SK-N-SH treated with all-trans-retinoic acid at 6 μM for 48 hours (cell line): ENCODE measurements around the gene MCM5.

Experiments
- ATAC-seq: fragments of 200-7000 bp; cut with Tn5 transposase; 3 replicates; pipeline ENCODE4 v1.9.1; 2020; ENCODE audit warnings: mild to moderate bottlenecking, moderate library complexity
- BACH2 ChIP-seq: fragments of 250-450 bp; sonication (Bioruptor Pico); IDR thresholded peaks from 2 replicates; pipeline ENCODE4 v1.9.0; 2021; ENCODE audit warnings: mild to moderate bottlenecking, borderline replicate concordance
- CREB5 ChIP-seq: fragments of 250-450 bp; sonication (Bioruptor Pico); IDR thresholded peaks from 2 replicates; pipeline ENCODE4 v1.5.1; 2020; ENCODE audit warnings: low read depth, mild to moderate bottlenecking, moderate library complexity
- CSDC2 ChIP-seq: fragments of 250-450 bp; sonication (Bioruptor Pico); IDR thresholded peaks from 2 replicates; pipeline ENCODE4 v1.5.0; 2020; ENCODE audit warnings: mild to moderate bottlenecking, moderate library complexity
- CSRNP3 ChIP-seq: fragments of 250-450 bp; sonication (Bioruptor Pico); IDR thresholded peaks from 2 replicates; pipeline ENCODE4 v1.5.1; 2021; ENCODE audit warnings: mild to moderate bottlenecking, moderate library complexity
- GLIS3 ChIP-seq: fragments of 250-450 bp; sonication (Bioruptor Pico); IDR thresholded peaks from 2 replicates; pipeline ENCODE4 v1.5.0; 2020; ENCODE audit warnings: mild to moderate bottlenecking, moderate library complexity
- ISL1 ChIP-seq: fragments of 250-450 bp; sonication (Bioruptor Pico); IDR thresholded peaks from 2 replicates; pipeline ENCODE4 v2.1.2; 2022; ENCODE audit warnings: mild to moderate bottlenecking, moderate library complexity
- PATZ1 ChIP-seq: fragments of 250-450 bp; sonication (Bioruptor Pico); IDR thresholded peaks from 2 replicates; pipeline ENCODE4 v1.8.0; 2020; ENCODE audit warnings: mild to moderate bottlenecking, moderate library complexity, borderline replicate concordance
- POU6F1 ChIP-seq: fragments of 250-450 bp; sonication (Bioruptor Pico); IDR thresholded peaks from 2 replicates; pipeline ENCODE4 v1.8.0; 2021; ENCODE audit warnings: low read depth, mild to moderate bottlenecking, moderate library complexity, borderline replicate concordance
- PPARA ChIP-seq: fragments of 250-450 bp; sonication (Bioruptor Pico); IDR thresholded peaks from 2 replicates; pipeline ENCODE4 v1.5.0; 2020; ENCODE audit warnings: mild to moderate bottlenecking, borderline replicate concordance
- RARB ChIP-seq: fragments of 250-450 bp; sonication (Bioruptor Pico); IDR thresholded peaks from 2 replicates; pipeline ENCODE4 v1.8.0; 2021; ENCODE audit warnings: mild to moderate bottlenecking, moderate library complexity
- SNAI2 ChIP-seq: fragments of 250-450 bp; sonication (Bioruptor Pico); IDR thresholded peaks from 2 replicates; pipeline ENCODE4 v1.5.0; 2020; ENCODE audit warnings: mild to moderate bottlenecking, moderate library complexity
- TCF4 ChIP-seq: fragments of 250-450 bp; sonication (Bioruptor Pico); IDR thresholded peaks from 2 replicates; pipeline ENCODE4 v1.8.0; 2021; ENCODE audit warnings: mild to moderate bottlenecking, moderate library complexity, borderline replicate concordance
- TOX ChIP-seq: fragments of 250-450 bp; sonication (Bioruptor Pico); IDR thresholded peaks from 2 replicates; pipeline ENCODE4 v1.8.0; 2021; ENCODE audit warnings: mild to moderate bottlenecking, moderate library complexity, borderline replicate concordance
- TSHZ2 ChIP-seq: fragments of 250-450 bp; sonication (Bioruptor Pico); IDR thresholded peaks from 2 replicates; pipeline ENCODE4 v1.5.0; 2020; ENCODE audit warnings: mild to moderate bottlenecking, moderate library complexity
- ZC3H10 ChIP-seq: fragments of 250-450 bp; sonication (Bioruptor Pico); IDR thresholded peaks from 2 replicates; pipeline ENCODE4 v1.5.1; 2021; ENCODE audit warnings: mild to moderate bottlenecking, moderate library complexity
- ZFP3 ChIP-seq: fragments of 250-450 bp; sonication (Bioruptor Pico); IDR thresholded peaks from 2 replicates; pipeline ENCODE4 v1.5.0; 2020; ENCODE audit warnings: mild to moderate bottlenecking, moderate library complexity
- ZFP30 ChIP-seq: fragments of 450-650 bp; formaldehyde crosslinking; IDR thresholded peaks from 2 replicates; pipeline ENCODE4 v1.5.0; 2022; ENCODE audit warnings: mild to moderate bottlenecking, moderate library complexity
- ZNF565 ChIP-seq: fragments of 450-650 bp; formaldehyde crosslinking; conservative IDR thresholded peaks from 2 replicates; pipeline ENCODE4 v1.5.0; 2020; ENCODE audit warnings: low read depth, mild to moderate bottlenecking, moderate library complexity
- ZNF70 ChIP-seq: fragments of 450-650 bp; formaldehyde crosslinking; IDR thresholded peaks from 2 replicates; pipeline ENCODE4 v1.5.0; 2020; ENCODE audit warnings: mild to moderate bottlenecking, moderate library complexity
- ZNF8 ChIP-seq: fragments of 450-650 bp; formaldehyde crosslinking; IDR thresholded peaks from 2 replicates; pipeline ENCODE4 v1.5.0; 2020; ENCODE audit warnings: mild to moderate bottlenecking, moderate library complexity

Gene MCM5

GRCh38 chr22:35379146-35379993 is 20.6 kb upstream of the MCM5 start:
- TF ChIP-seq ZNF565 (CRISPR knock-in tag) (no peak), BACH2 (CRISPR knock-in tag) (no peak), TOX (CRISPR knock-in tag) (no peak), SNAI2 (no peak), POU6F1 (CRISPR knock-in tag) (no peak), ZNF70 (CRISPR knock-in tag) (no peak), CSDC2 (no peak), ZFP30 (no peak), TCF4 (CRISPR knock-in tag) (no peak), RARB (CRISPR knock-in tag) (no peak), ZC3H10 (CRISPR knock-in tag) (no peak), TSHZ2 (CRISPR knock-in tag) (no peak), CREB5 (no peak), CSRNP3 (CRISPR knock-in tag) (no peak), PPARA (CRISPR knock-in tag) (no peak), ISL1 (CRISPR knock-in tag) (no peak), ZFP3 (CRISPR knock-in tag) (no peak), PATZ1 (CRISPR knock-in tag) (no peak), GLIS3 (no peak)
- ATAC-seq: no peak

- ATAC-seq: no peak
- no peak for TF ChIP-seq TCF4 (CRISPR knock-in tag)
- TF ChIP-seq ZNF8 (CRISPR knock-in tag): no peak
- TF ChIP-seq, all 23 proteins: peak for 0
Measured at GRCh38 chr22:35380013-35380412, 19.9 kb upstream of the MCM5 start.
